Measurements from ENCODE around the gene NAV2.

DNA sequence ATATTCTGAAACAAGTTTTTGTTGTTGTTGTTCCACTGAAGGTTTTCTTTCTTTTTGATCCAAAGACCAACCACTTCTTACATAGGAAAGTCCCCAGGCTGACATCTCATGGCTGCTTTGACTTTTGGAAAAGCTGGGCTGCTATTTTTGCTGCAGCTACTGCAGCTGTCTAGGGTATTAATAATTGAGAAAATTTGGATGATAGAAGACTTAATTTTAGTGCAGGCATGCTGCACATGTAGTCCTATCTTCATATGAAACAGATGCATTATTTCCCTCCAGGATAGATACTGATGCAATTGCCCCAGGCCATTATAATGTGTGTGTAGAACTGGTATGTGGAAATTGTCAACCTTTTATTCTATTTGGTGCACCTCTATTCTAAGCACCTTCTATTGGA lies 131.4 kb downstream of the NAV2 start:
- TF ChIP-seq, protein P1, sequence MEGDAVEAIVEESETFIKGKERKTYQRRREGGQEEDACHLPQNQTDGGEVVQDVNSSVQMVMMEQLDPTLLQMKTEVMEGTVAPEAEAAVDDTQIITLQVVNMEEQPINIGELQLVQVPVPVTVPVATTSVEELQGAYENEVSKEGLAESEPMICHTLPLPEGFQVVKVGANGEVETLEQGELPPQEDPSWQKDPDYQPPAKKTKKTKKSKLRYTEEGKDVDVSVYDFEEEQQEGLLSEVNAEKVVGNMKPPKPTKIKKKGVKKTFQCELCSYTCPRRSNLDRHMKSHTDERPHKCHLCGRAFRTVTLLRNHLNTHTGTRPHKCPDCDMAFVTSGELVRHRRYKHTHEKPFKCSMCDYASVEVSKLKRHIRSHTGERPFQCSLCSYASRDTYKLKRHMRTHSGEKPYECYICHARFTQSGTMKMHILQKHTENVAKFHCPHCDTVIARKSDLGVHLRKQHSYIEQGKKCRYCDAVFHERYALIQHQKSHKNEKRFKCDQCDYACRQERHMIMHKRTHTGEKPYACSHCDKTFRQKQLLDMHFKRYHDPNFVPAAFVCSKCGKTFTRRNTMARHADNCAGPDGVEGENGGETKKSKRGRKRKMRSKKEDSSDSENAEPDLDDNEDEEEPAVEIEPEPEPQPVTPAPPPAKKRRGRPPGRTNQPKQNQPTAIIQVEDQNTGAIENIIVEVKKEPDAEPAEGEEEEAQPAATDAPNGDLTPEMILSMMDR (IDR thresholded peaks at IDR 0.05), result no peak
- TF ChIP-seq POLR2A (IDR thresholded peaks at IDR 0.05), result no peak

Measured in testis (tissue), 2 donors.